H4 (cell line): ENCODE results near the gene NOL4L. TPM values are rescaled to one million over a fixed set of nuclear protein-coding genes. Genes with fewer than 3 reads are reported as not detected.
"Not testable (repeated sequence)": the region's sequence is repeated elsewhere in the genome, so short reads cannot be mapped to it uniquely, and the experiment has no call there.

ENCODE experiments used
- DNase-seq: peaks from one replicate; pipeline ENCODE4 v3.0.0-alpha.2; 2015; ENCODE audit warnings: low spot score
- total RNA-seq: library from RNA; depleted of rRNA; stranded (reverse); fragments of >200 nt; shearing (Covaris generic); gene quantifications from 2 replicates; pipeline ENCODE4 v1.2.3, GENCODE V29; 2014

Gene NOL4L
- total RNA-seq, 1 experiment from 2014 or later: 10.6 TPM

- DNase-seq: no peak
These were observed 12.6 kb upstream of the NOL4L start for GRCh38 chr20:32597714-32598113.

GRCh38 chr20:32596681-32597252 lies 11.6 kb upstream of the NOL4L start:
- DNase-seq: no peak

GRCh38 chr20:32595143-32595542 lies 10.0 kb upstream of the NOL4L start:
- DNase-seq: no peak

- not testable (repeated sequence) for DNase-seq
These were observed 9.5 kb upstream of the NOL4L start for GRCh38 chr20:32594669-32595068.

- DNase-seq: no peak
These were observed 9.1 kb upstream of the NOL4L start for GRCh38 chr20:32594204-32594603.

- DNase-seq: not testable (repeated sequence)
These were observed 7.5 kb upstream of the NOL4L start for GRCh38 chr20:32592616-32593015.

GRCh38 chr20:32592022-32592421 lies 6.9 kb upstream of the NOL4L start:
- DNase-seq: no peak

GRCh38 chr20:32589769-32590168 lies 4.6 kb upstream of the NOL4L start:
- DNase-seq: no peak

GRCh38 chr20:32589256-32589655 lies 4.1 kb upstream of the NOL4L start:
- no peak for DNase-seq

- DNase-seq: no peak
These were observed 2.9 kb upstream of the NOL4L start for GRCh38 chr20:32588040-32588439.

- DNase-seq: no peak
These were observed 1.2 kb upstream of the NOL4L start for GRCh38 chr20:32586291-32586690.

- DNase-seq: no peak
These were observed 524 bp upstream of the NOL4L start for GRCh38 chr20:32585586-32586127.

GRCh38 chr20:32583581-32584070 lies 1.5 kb downstream of the NOL4L start:
- no peak for DNase-seq

- no peak for DNase-seq
These were observed 2.2 kb downstream of the NOL4L start for GRCh38 chr20:32582659-32583580.

- no peak for DNase-seq
These were observed 3.1 kb downstream of the NOL4L start for GRCh38 chr20:32581839-32582658.

- no peak for DNase-seq
These were observed 3.9 kb downstream of the NOL4L start for GRCh38 chr20:32580970-32581838.

GRCh38 chr20:32580219-32580969 lies 4.7 kb downstream of the NOL4L start:
- no peak for DNase-seq

GRCh38 chr20:32578840-32579390 lies 6.2 kb downstream of the NOL4L start:
- no peak for DNase-seq

GRCh38 chr20:32578062-32578461 lies 7.1 kb downstream of the NOL4L start:
- not testable (repeated sequence) for DNase-seq

GRCh38 chr20:32577657-32578056 lies 7.5 kb downstream of the NOL4L start:
- no peak for DNase-seq
